ENCODE data around the gene CNTNAP5. TPM values are rescaled to one million over a fixed set of nuclear protein-coding genes. Genes with fewer than 3 reads are reported as not detected.

CNTNAP5 gene
- total RNA-seq, 2 donors from 2014 or later = 0.11 TPM; not detected in 1

DNA sequence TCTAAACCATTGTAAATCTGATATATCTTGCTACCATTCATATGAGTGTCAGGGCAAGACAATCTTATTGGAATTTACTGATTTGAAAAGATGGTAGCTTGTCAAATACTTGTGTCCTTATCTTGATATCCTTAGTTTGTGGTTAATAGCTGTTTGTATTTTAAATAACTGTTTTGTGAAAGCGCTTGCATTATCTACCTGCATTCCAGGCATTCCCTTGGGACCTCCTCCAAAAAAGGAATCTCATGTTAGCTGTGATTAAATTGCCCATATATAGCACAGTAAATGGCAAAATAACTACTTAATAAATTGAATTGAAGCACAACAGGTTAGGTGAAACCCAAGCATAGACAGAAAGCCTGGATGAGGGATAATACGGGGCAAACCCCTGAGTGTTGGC lies 13.9 kb downstream of the CNTNAP5 start:
- H3K27ac ChIP-seq = no peak overlapping the region
- H3K9me3 ChIP-seq = no peaks in the 10 kb centered on the region
- no peak for DNase-seq (ENCODE audit: low spot score)
- TF ChIP-seq POLR2A (IDR thresholded peaks at IDR 0.05) = no peak
- TF ChIP-seq POLR2AphosphoS5 (IDR thresholded peaks at IDR 0.05) = no peak
- no peak for TF ChIP-seq CTCF (IDR thresholded peaks at IDR 0.05)
- H3K36me3 ChIP-seq = no peaks in the 10 kb centered on the region
- H3K4me1 ChIP-seq (replicated peaks) = no peaks in the 10 kb centered on the region
- no peak overlapping the region for H3K4me3 ChIP-seq
- WGBS = 35% methylated on average over 2 of the region's 2 CpGs
- intact Hi-C loops (cut with DNase I) = no loop called here
- H3K27me3 ChIP-seq (replicated peaks; ENCODE audit: insufficient read depth) = no peaks in the 10 kb centered on the region

DNA sequence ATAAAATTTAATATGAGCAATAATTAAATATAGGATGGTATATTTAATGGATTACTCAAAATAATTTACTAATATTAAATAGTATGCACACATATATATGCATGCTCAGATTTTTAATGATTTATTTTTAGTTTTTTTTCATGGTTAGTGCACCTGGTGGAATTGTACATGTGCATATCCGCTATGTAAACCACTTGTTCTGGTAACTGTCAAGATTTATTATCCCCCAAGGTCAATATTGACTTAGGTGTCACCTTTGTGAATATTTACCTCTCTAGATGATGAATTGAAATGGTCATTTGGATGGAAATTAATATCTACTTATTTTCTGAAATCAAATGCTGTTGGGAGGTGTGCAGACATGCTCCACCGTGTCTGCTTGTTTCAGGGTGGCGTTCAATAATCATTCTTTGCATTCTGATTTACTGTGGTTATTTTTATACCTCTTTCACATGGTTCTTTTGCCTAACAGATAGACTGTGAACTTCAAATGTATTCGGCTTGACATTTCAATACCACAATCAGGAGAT lies 14.7 kb downstream of the CNTNAP5 start:
- intact Hi-C loops (cut with DNase I) = no loop called here
- Histone ChIP-seq H3K27me3 (replicated peaks; ENCODE audit: insufficient read depth) (no peaks in the 10 kb centered on the region), H3K36me3 (no peaks in the 10 kb centered on the region), H3K27ac (no peak overlapping the region), H3K9me3 (no peaks in the 10 kb centered on the region), H3K4me3 (no peak overlapping the region), H3K4me1 (replicated peaks) (no peaks in the 10 kb centered on the region)
- no peak for DNase-seq (ENCODE audit: low spot score)
- TF ChIP-seq CTCF (IDR thresholded peaks at IDR 0.05) (no peak), POLR2A (IDR thresholded peaks at IDR 0.05) (no peak), POLR2AphosphoS5 (IDR thresholded peaks at IDR 0.05) (no peak)
- WGBS = 55% methylated on average over 4 of the region's 4 CpGs

DNA sequence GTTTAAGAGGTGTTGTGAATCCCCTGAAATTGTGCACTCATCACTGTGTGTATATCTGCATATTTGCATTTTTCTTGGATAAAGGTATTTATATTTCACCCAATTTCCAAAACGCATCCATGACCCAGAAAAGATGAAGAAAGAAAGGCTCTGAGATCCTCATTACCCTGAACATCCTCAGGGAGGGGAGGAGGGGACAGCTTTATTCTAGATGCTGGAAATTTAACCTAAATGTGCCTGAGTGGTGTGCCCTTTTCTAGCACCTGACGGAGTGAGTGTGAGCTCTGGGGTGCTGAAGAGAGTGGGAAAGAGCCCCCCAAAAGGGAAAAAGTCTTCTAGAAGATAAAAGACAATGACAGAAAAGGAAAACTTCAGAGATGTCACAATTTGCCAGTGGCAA lies 20.8 kb downstream of the CNTNAP5 start:
- WGBS = 91% methylated on average over 2 of the region's 2 CpGs
- Histone ChIP-seq H3K27ac (no peak overlapping the region), H3K27me3 (replicated peaks; ENCODE audit: insufficient read depth) (no peaks in the 10 kb centered on the region), H3K36me3 (no peaks in the 10 kb centered on the region), H3K4me1 (replicated peaks) (no peaks in the 10 kb centered on the region), H3K4me3 (no peak overlapping the region), H3K9me3 (no peaks in the 10 kb centered on the region)
- DNase-seq (ENCODE audit: low spot score) = no peak
- TF ChIP-seq POLR2A (IDR thresholded peaks at IDR 0.05) (no peak), CTCF (IDR thresholded peaks at IDR 0.05) (no peak), POLR2AphosphoS5 (IDR thresholded peaks at IDR 0.05) (no peak)
- intact Hi-C loops (cut with DNase I) = no loop called here

DNA sequence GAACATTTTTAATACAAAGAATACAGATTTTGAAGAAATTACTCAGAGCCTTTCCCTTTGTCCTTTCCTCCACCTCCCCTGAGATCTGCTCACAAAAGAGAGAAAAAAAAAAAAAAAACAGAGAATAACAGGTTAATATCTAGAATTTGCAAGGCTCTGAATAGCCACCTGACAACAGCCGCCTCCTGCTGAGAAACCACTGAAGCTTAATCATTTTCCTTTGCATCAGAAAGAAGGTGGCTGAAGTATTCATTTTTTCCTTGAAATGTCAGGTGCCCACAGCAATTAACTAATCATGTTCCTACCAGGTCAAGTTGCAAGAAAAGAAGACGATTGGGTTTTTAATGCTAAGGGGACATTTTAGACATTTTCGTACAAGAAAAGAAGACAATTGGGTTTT lies 21.2 kb downstream of the CNTNAP5 start:
- H3K36me3 ChIP-seq = no peaks in the 10 kb centered on the region
- no peak overlapping the region for H3K27ac ChIP-seq
- no peak for TF ChIP-seq POLR2AphosphoS5 (IDR thresholded peaks at IDR 0.05)
- TF ChIP-seq CTCF (IDR thresholded peaks at IDR 0.05) = no peak
- no peak for TF ChIP-seq POLR2A (IDR thresholded peaks at IDR 0.05)
- no peaks in the 10 kb centered on the region for H3K27me3 ChIP-seq (replicated peaks; ENCODE audit: insufficient read depth)
- H3K4me1 ChIP-seq (replicated peaks) = no peaks in the 10 kb centered on the region
- WGBS = 79% methylated on average over 3 of the region's 3 CpGs
- H3K4me3 ChIP-seq = no peak overlapping the region
- DNase-seq (ENCODE audit: low spot score) = no peak
- intact Hi-C loops (cut with DNase I) = no loop called here
- no peaks in the 10 kb centered on the region for H3K9me3 ChIP-seq

DNA sequence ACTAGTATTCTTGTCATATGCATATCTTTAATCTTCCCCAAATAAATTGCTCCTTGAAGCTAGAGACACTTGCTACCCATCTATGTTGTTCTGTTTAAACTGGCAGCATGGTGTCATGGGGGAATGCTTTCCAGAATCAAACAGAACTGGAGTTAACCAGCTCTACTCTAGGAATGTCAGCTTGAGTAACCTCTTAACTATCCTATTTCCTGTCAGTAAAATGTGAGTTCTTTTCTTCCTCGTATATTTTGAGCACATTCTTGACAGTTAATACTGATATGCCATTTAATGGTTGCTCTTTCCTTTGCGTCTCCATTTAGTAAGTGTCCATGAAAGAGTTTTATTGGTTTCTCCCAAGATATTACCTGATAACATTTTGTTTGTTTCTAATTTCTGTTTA lies 23.0 kb downstream of the CNTNAP5 start:
- H3K4me1 ChIP-seq (replicated peaks) = no peaks in the 10 kb centered on the region
- DNase-seq (ENCODE audit: low spot score) = no peak
- intact Hi-C loops (cut with DNase I) = no loop called here

More for the DNA sequence above, 23.0 kb downstream of the CNTNAP5 start:
- TF ChIP-seq CTCF (IDR thresholded peaks at IDR 0.05) = no peak
- TF ChIP-seq POLR2AphosphoS5 (IDR thresholded peaks at IDR 0.05) = no peak
- no peak for TF ChIP-seq POLR2A (IDR thresholded peaks at IDR 0.05)
- no peaks in the 10 kb centered on the region for H3K9me3 ChIP-seq
- WGBS = 9% methylated on average over 2 of the region's 2 CpGs
- no peaks in the 10 kb centered on the region for H3K36me3 ChIP-seq
- H3K4me3 ChIP-seq = no peak overlapping the region
- no peaks in the 10 kb centered on the region for H3K27me3 ChIP-seq (replicated peaks; ENCODE audit: insufficient read depth)
- H3K27ac ChIP-seq = no peak overlapping the region
